Mesothelial cell of epicardium (in vitro differentiated cells): ENCODE data around the gene TBCEL. TPM values are rescaled to one million over a fixed set of nuclear protein-coding genes. Genes with fewer than 3 reads are reported as not detected.

Experiments used
- DNase-seq, 2 experiments: peaks; one replicate each; pipeline ENCODE4 v3.0.0; 2021; ENCODE audit warnings: low spot score in 2 of 2; ENCODE audit not compliant: unreplicated experiment in 2 of 2
- H3K27ac Mint-ChIP-seq: 2 replicates; pipeline ENCODE4 v1.8.0; 2021; ENCODE audit warnings: mixed read lengths
- H3K27me3 Mint-ChIP-seq: 2 replicates; pipeline ENCODE4 v1.8.0; 2021; ENCODE audit warnings: low read depth, mixed read lengths
- H3K36me3 Mint-ChIP-seq: 2 replicates; pipeline ENCODE4 v1.8.0; 2021; ENCODE audit warnings: mixed read lengths
- H3K4me1 Mint-ChIP-seq: 2 replicates; pipeline ENCODE4 v1.8.0; 2021; ENCODE audit warnings: mixed read lengths
- H3K4me3 Mint-ChIP-seq: 2 replicates; pipeline ENCODE4 v1.8.0; 2021; ENCODE audit warnings: mild to moderate bottlenecking, moderate library complexity, mixed read lengths
- H3K9me3 Mint-ChIP-seq: 2 replicates; pipeline ENCODE4 v1.8.0; 2021; ENCODE audit warnings: mixed read lengths
- total RNA-seq: library from RNA; stranded (reverse); gene quantifications from 3 replicates; pipeline ENCODE4 v1.2.1, GENCODE V29; 2021
- TF ChIP-seq, protein P1 (sequence below): fragments of 200-600 bp; sonication (generic); IDR thresholded peaks from one replicate; pipeline ENCODE4 v1.5.0; 2021; ENCODE audit warnings: antibody characterized with exemption; ENCODE audit not compliant: unreplicated experiment

Gene TBCEL
- total RNA-seq, 1 donor from 2014 or later: 32.3 TPM

DNA sequence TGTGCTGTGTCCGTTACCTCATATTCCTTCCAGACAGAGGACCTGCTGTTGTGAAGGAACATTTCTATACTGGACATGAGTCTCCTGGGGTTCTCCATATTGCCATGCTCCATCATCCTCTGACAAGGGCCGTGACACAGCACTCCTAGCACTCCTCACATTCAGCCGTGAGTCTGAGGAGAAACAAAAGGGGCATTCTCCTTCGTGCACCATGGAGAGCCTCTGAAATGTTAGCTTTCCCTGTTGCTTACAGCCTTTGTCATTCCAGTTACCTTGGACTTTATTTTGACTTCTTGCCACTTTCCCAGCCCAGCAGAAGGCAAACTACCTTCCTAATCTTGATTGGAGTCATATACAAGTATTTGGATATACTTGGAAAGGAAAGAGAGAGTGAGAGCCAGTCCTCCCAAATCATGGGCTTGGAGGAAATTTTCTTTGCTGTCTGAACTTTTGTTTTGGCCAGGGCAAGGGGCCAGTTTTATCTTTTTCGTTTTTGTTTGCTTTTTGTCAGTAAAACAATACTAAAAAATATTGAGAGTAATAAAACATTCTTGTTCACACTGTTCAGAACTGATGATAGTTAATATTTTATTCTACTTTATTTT, 48.0 kb downstream of the TBCEL start:
- no peak overlapping the region for H3K4me3 Mint-ChIP-seq
- H3K27me3 Mint-ChIP-seq: no peaks in the 10 kb centered on the region
- peaks cover 23% of the 10 kb centered on the region for H3K36me3 Mint-ChIP-seq
- peaks cover 6% of the 10 kb centered on the region for H3K4me1 Mint-ChIP-seq
- DNase-seq: no peak
- TF ChIP-seq, protein P1, sequence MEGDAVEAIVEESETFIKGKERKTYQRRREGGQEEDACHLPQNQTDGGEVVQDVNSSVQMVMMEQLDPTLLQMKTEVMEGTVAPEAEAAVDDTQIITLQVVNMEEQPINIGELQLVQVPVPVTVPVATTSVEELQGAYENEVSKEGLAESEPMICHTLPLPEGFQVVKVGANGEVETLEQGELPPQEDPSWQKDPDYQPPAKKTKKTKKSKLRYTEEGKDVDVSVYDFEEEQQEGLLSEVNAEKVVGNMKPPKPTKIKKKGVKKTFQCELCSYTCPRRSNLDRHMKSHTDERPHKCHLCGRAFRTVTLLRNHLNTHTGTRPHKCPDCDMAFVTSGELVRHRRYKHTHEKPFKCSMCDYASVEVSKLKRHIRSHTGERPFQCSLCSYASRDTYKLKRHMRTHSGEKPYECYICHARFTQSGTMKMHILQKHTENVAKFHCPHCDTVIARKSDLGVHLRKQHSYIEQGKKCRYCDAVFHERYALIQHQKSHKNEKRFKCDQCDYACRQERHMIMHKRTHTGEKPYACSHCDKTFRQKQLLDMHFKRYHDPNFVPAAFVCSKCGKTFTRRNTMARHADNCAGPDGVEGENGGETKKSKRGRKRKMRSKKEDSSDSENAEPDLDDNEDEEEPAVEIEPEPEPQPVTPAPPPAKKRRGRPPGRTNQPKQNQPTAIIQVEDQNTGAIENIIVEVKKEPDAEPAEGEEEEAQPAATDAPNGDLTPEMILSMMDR: no peak
- peaks cover 9% of the 10 kb centered on the region for H3K9me3 Mint-ChIP-seq
- H3K27ac Mint-ChIP-seq: no peak overlapping the region

DNA sequence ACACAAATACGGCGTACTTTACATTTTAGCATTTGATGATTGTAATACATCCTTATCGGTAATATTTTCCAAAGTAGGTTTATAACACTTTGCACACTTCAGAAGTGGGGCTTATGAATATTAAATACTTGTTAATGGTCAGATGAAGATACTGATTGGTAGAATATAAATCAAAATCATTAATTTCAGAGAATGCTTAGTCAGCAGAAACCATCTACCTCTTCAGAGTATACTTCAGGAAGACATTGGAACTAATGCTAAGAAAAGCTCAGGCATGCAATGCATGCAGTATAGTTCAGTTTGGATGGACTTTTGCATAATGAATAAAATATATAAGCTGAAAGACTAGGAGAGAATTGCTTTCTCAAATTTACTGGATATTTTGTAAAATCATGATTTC, 57.4 kb downstream of the TBCEL start:
- DNase-seq: no peak
- H3K4me1 Mint-ChIP-seq: no peaks in the 10 kb centered on the region
- no peaks in the 10 kb centered on the region for H3K27me3 Mint-ChIP-seq
- no peak overlapping the region for H3K27ac Mint-ChIP-seq
- no peak overlapping the region for H3K4me3 Mint-ChIP-seq
- TF ChIP-seq, protein P1: no peak
- H3K36me3 Mint-ChIP-seq: peaks cover 17% of the 10 kb centered on the region
- no peaks in the 10 kb centered on the region for H3K9me3 Mint-ChIP-seq

DNA sequence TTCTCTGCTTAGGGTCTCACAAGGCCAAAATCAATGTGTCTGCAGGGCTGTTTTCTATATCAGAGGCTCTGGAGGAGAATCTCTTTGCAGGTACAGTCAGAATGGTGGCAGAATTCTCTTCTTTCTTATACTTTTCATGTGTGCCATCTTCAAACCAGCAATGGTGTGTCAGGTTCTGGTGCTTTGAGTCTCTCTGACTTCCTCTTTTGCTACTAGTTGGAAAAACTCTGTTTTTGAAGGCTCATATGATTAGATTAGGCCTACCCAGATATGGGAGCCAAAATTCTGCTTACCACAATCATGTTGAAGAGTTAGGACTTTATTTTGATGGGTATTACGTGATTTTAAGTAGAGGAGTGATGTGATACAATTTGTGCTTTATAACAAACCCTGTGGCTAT, 58.3 kb downstream of the TBCEL start:
- TF ChIP-seq, protein P1: no peak
- no peak overlapping the region for H3K27ac Mint-ChIP-seq

DNA sequence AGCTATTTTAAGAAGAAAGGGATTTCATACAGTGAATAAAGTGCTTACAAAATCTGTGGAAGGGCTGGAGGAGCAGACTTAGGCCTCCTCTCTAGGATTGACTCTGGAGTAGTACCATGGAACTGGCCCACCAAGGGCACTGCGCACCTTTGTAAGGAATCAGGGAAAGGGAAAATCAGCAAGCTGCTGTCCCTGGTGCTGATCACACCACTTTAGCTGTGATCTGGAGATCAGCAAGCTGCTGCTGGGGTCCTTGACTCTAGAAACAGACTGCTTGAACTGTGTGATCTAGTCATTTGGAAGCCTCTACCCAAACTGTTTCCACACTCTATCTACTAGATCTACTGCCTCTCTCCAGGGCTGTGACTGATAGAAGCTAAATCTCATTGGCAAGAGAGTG, 58.8 kb downstream of the TBCEL start:
- TF ChIP-seq, protein P1: no peak
- Mint-ChIP-seq H3K9me3 (no peaks in the 10 kb centered on the region), H3K36me3 (peaks cover 29% of the 10 kb centered on the region), H3K4me1 (peaks cover 2% of the 10 kb centered on the region), H3K27me3 (no peaks in the 10 kb centered on the region), H3K4me3 (no peak overlapping the region), H3K27ac (no peak overlapping the region)
- DNase-seq: no peak

More for the DNA sequence above, 58.3 kb downstream of the TBCEL start:
- Mint-ChIP-seq H3K4me1 (no peaks in the 10 kb centered on the region), H3K9me3 (no peaks in the 10 kb centered on the region), H3K4me3 (no peak overlapping the region), H3K27me3 (no peaks in the 10 kb centered on the region), H3K36me3 (peaks cover 26% of the 10 kb centered on the region)
- DNase-seq: no peak

DNA sequence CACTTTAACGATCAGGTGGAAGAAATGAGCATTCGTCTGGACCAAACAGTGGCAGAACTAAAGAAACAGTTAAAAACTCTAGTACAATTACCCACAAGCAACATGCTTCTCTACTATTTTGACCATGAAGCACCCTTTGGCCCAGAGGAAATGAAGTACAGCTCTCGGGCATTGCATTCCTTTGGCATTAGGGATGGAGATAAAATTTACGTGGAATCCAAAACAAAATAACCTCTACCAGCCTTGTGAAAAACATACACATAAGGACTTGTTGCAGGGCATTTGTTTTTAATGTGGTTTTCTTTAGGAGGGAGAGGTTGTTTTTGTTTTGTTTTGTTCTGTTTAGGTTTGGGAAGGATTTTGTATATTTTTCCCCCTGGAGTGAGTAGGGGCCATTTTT, 63.0 kb downstream of the TBCEL start:
- no peak overlapping the region for H3K27ac Mint-ChIP-seq
- no peak overlapping the region for H3K4me3 Mint-ChIP-seq
- no peaks in the 10 kb centered on the region for H3K27me3 Mint-ChIP-seq
- TF ChIP-seq, protein P1: no peak
- DNase-seq: no peak
- peaks cover 12% of the 10 kb centered on the region for H3K4me1 Mint-ChIP-seq
- H3K9me3 Mint-ChIP-seq: no peaks in the 10 kb centered on the region
- H3K36me3 Mint-ChIP-seq: peaks cover 27% of the 10 kb centered on the region

DNA sequence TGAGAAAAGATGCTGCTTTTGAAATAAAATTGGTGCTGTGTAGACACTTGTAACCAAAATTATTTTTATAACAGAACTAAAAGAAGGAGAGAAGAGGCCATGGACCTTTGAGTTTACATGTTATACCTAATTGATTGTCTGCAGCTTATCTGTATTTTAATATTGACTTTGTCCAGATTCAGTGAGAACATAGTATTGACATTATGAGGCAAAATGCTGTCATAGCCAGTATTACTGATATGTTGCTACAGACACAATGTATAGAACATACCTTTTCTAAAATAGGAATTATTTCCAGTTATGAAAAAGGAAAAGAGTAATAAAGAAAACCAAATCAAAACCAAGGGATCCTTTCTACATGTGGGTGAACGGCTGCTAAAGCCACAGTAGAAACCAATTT, 65.7 kb downstream of the TBCEL start:
- Mint-ChIP-seq H3K27ac (no peak overlapping the region), H3K36me3 (peaks cover 23% of the 10 kb centered on the region), H3K27me3 (no peaks in the 10 kb centered on the region), H3K4me3 (no peak overlapping the region), H3K9me3 (no peaks in the 10 kb centered on the region), H3K4me1 (peaks cover 12% of the 10 kb centered on the region)
- DNase-seq: no peak
- TF ChIP-seq, protein P1: no peak
